HG02588 (cell line): ENCODE data around the gene CTNS.

Source experiments
- ATAC-seq: cut with Tn5 transposase; IDR thresholded peaks from one replicate; pipeline ENCODE4 v1.9.1; 2021; ENCODE audit warnings: mild to moderate bottlenecking, moderate library complexity; ENCODE audit not compliant: unreplicated experiment

CTNS gene

DNA sequence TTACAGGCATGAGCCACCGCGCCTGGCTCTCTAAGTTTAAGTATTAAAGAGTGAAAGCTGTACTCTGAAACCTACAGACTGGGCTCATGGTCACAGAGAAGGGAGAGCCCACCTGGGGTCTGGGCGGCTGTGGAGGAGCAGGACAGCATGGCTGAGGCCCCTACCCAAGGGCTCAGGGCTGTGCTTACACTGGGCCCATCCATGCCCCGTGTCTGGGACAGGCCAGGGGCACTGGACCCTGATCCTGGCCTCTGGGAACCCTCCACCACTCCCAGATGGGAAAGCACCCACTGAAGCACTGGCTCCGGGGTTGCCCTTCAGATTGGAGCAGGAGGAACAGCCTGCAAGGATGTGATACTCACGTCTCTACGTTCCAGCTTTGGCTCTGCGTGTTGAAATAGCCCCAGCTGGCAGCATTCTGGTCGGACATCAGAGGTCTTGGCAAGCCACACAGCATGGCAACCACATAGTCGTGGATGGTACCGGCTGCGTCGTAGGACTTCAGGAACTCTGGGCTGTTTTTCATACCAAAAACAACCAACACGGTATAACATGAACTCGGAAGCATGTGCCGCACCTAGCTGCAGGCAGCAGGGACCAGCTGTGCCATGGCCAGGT, 13.5 kb upstream of the CTNS start:
- no peak for ATAC-seq

DNA sequence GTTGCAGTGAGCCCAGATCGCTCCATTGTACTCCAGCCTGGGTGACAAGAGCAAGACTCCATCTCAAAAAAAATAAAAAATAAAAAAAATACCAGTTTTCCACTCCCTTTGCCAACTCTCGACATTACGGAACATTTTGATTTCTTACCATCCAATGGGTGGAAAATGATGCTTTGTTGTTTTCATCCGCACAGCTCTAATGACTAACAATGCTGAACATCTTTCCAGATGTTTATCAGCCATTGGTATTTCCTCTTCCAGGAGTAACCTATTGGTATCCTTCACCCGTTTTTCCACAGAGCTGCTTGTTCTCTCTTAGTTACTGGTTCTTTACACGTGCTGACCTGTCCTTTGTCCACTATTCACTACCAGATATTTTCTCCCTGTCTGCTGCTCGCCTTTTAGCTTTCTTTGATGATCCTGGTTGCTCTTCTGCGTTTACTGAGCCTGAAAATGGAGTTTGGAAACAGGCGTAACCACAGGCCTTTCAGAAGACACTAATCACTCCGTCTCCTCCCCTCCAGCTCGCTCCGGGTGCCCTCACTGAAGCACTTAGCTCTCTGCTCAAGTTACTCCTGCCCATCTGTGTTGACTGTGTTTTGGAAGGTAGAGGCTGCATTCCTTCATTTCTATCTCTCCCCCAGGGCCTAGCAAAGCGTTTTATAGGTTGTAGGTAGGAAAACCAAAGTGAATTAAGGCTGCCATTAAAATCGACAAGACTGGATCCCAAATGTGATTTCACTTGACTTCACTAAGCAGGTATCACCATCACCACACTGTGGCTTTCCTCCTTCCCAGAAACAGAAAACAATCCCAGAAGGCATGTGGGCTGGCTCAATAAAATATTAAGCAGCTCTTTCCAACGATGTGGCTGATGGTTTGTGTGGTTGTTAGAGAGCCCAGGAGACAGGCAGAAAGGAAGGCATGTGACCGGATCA, 9.5 kb upstream of the CTNS start:
- ATAC-seq: no peak

DNA sequence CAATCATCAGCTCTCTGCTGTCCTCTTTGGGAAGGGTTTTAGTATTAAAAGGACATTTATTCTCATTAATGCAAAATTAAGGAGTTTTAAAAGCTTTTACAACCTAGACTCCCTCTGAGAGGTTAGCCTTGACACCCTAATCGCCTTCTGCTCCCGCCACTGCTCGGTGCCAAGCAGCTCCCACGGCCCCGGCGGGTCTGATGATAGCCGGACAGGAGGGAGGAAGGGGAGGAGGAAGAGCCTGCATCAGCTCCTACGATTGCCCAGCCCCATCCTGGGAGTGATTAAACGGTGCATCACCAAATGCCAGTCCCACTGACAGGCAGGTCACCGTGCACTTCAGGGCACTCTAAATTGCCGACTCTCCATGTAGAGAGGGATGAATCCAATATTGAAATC, 8.8 kb upstream of the CTNS start:
- no peak for ATAC-seq

DNA sequence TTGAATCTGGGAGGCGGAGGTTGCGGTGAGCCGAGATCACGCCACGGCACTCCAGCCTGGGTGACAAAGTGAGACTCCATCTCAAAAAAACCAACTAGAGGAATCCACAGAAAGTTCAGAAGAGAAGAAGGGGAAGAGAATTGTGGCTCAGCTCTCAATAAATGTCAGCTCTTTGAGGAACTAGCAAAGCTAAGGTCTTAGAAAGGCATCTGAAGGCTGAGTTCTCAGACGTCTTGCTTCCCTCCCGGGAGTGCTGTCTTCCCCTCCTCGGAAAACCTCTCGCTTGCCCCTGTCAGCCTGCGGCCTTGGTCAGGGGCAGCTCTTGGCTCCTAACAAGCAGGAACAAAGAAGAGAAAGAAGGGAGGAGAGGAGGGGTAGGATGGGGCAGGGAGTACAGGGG, 5.8 kb upstream of the CTNS start:
- ATAC-seq: no peak

DNA sequence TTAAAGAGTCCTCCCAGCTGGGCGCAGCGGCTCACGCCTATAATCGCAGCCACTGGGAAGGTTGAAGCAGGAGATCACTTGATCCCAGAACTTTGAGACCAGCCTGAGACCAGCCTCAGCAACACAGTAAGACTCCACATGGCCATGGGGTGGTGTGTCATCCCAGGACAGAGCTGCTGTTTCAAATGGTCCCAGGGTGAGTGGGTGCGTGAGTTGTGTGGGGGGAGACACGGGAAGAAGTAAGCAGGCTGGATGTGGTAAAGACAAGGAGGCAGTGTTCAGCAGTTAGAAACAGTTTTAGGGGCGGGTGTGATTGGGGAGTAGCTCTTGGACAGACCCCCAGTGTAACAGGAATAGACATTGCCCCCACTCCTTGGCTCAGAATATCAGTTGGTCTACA, 4.3 kb upstream of the CTNS start:
- ATAC-seq: no peak

DNA sequence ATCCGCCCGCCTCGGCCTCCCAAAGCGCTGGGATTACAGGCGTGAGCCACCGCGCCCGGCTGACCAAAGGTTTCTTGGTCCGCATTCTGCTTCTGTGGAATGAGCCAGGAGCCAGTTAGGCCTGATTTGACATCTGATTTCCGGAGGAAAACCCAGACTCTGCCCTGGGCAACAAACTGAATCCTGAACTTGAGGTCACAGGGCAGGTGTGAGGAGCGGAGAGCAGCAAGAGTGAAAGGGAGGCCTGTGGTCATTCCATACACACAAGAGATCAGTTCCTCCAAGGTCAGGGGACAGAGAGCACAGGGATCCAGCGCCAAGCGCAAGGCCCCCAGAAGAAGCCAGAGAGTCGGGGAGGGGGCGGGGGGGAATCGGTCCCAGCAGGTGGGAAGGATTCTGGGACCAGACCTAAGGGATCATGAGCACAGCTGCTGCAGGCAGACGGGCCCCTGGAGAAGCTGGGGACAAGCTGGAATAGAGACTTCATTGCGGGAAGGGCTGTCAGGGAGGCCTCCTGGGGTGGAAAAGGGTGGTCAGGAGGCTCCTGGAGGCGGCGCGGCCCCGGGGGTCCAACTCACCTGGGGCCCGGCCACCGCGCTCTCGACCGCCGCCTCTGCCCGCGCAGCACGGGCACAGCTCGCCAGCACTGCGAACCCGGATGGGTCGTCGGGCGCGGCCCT, 946 bp upstream of the CTNS start:
- no peak for ATAC-seq

DNA sequence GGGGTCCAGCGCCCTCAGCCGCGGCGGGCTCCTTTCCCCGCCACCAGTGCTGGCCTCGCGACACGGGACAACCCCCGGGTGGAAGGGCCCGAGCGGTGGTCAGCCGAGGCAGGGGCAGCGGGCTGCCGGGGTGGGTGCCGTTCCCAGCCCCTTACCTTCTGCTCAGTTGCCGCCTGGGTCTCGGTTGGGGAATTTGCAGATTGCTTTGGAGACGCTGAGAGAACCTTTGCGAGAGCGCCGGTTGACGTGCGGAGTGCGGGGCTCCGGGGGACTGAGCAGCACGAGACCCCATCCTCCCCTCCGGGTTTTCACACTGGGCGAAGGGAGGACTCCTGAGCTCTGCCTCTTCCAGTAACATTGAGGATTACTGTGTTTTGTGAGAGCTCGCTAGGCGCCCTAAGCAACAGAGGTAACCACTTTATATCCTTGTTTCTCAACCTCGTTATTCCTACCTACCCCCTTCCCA, 381 bp downstream of the CTNS start:
- peak; percentile 9 for ATAC-seq

DNA sequence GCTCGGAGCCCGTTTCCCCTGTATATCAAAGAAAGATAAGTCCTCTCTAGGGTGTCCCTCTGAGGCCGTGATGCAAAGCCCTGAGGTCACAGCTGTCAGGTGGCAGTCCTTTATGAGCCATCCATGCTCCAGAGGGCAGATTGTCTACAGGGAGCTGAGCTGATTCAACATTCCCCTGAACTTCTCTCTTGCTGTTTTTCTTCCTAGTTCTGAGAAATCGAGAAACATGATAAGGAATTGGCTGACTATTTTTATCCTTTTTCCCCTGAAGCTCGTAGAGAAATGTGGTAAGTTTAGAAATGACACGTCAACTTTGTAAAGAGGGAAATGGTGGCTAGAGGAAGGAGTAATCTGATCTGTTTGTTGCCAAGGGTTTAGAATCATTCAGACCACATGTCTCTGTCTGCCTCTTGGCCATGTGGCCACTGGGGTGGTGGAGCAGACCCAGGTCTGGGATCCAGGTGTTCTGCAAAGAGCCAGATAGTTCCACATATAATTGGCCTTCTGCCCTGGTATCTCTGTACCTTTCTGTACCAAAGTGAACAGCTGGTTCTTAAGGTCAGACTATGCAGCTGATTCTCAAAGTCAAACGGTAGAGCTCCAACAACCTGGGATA, 3.5 kb downstream of the CTNS start:
- no peak for ATAC-seq

DNA sequence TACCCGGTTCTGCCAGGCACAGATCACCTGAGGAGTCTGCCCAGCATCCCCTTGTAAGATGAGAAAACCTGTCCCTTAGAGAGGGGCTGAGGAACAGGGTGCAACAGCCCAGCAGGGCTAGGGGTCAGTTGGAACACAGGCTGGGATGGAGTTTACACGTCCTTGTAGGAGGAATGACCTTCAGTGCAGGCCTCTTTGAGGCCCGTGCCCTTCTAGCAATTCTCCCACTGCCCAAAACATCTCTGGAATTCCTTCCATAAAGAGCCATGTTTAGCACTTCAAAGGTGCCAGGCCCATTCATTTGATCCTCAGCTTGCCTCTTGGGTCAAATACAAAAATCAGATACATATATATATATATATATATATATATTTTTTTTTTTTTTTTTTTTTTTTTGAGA, 4.5 kb downstream of the CTNS start:
- no peak for ATAC-seq

DNA sequence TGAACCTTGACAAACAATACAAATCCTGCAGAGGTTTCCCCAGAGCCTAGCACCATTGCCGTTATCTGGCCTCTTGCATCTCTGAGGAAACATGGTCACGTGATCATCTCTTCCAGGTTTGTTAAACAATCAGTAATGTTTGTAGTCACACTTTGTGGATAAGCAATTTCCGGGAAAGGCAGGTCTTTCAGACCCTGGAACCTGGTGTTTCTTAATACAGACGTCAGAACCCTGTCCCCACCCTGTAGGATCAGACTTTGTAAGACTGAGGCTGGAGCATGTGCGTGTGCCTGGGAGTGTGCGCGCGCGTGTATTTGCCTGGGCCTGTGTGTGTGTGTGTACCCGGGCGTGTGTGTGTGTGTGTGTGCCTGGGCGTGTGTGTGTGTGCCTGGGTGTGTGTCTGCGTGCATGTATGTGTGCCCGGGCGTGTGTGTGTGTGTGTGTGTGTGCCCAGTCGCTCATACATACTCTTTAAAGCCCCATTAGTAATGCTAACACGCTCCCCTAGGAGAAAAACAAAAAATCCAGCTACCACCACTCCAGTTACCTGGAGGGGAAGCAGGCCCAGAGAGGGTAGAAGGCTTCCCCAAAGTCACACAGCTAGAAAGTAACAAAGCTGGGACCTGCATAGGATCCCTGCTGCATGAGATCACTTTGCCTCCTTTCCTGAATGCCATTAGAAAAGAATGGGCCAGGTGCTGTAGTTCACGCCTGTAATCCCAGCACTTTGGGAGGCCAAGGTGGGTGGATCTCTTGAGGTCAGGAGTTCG, 5.3 kb downstream of the CTNS start:
- ATAC-seq: no peak

DNA sequence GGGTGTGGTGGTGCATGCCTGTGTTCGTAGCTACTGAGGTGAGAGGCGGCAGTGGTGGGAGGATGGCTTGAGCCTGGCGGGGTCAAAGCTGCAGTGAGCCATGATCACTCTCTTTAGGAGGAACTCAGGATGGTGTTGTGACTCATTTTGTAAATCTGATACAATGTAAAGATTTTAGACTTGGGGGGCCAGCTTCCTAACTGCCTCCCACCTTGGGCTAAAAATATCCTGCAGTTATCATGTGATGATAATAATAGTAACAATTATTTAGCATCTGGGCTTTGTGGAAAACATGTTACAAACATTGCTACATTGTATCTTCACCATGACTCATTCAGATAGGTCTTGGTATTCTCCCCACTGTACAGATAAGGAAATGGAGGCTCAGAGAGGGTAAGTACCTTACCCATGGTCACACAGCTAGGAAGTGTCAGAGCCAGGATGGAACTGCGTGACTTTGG, 7.4 kb downstream of the CTNS start:
- ATAC-seq: no peak

DNA sequence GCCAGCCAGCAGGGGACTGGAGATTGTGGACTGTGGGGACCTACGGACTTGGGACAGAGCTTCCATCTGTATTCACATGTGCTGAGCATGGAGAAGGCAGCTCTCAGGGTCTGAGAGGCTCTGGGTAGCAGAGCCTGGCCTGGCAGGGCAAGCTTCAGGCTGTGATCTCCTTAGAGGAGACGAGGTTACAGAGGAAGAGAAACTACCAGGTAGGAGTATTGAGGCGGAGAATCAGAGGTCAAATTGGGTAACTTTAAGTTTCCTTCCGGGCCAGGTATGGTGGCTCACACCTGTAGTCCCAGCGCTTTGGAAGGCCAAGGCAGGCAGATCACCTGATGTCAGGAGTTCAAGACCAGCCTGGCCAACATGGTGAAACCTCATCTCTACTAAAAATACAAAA, 8.8 kb downstream of the CTNS start:
- ATAC-seq: no peak

DNA sequence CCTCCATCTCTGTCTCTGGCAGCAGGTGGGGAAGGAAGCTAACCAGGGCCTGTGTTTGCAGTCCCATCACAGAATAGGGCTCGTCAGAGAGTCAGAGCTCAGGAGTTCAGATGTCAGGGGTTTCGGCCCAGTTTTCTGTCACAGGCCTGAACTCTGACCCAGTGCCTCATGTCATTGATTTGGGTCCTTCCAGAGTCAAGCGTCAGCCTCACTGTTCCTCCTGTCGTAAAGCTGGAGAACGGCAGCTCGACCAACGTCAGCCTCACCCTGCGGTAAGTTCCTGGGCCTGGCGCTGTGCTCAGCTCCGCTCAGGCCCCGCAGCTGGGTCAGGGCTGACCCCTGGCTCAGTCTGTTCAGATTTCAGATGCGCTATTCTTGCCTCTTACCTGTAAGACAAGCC, 10.7 kb downstream of the CTNS start:
- no peak for ATAC-seq

DNA sequence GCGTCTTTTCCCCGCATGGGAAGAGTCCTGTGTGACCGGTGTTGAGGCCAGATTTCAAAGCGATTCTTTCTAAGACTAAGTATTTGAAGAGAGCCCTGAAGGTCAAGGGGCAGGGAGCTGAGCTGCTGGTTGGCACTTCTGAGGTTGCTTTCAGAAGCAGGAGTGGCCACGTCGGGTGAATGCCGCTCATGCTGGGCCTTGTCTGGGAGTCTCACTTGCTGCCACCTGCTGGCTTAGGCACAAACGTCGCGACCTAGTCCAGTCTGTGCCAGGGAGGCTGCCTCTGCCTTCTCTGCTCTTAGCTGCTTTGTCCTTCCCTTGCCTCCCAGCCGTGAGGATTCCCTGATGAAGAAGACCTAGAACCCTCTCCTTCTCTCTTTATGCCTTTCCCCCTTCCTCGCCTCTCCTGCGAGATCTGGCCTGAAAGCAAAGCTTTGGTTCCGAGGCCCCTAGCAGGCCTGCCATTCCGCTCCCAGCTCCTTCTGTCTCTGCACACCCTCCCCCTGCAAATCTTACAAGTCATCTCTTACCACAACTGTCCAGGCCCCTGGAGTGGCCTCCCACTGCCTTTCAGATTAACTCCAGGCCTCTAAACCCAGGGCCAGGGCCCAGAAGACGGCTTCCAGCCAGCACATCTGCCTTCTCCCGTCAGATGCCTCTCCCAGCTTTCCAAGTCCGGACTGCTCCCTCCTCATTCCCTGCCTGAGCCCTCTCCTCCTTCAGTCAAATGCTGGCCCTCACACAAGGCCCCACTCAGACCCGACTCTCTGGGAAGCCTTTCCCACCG, 11.4 kb downstream of the CTNS start:
- ATAC-seq: no peak

DNA sequence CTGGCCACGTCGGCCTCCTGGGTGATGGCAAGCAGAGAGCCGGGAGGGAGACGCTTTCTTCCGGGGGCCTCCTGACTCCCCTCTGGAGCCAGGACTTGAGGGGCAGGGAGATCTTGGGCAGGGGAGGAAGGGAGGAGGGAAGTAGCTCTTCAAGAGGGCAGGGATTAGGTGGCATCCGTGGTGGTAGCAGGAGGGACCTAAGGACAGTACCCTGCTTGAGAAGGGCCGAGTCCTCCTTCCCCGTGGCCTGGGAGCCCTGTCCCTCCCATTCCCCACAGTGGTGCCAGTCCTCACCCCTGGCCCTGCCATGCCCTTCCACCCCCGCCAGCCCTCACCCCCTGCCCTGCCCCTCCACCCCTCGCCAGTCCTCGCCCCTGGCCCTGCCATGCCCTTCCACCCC, 19.2 kb downstream of the CTNS start:
- no peak for ATAC-seq

DNA sequence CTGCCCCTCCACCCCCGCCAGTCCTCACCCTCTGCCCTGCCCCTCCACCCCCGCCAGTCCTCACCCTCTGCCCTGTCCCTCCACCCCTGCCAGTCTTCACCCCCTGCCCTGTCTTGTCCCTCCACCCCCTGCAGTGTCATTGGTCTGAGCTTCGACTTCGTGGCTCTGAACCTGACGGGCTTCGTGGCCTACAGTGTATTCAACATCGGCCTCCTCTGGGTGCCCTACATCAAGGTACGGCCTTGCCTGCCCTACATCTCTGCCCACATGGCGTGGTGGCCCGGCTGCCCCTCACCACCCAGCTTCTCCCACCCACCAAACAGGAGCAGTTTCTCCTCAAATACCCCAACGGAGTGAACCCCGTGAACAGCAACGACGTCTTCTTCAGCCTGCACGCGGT, 19.8 kb downstream of the CTNS start:
- ATAC-seq: no peak

DNA sequence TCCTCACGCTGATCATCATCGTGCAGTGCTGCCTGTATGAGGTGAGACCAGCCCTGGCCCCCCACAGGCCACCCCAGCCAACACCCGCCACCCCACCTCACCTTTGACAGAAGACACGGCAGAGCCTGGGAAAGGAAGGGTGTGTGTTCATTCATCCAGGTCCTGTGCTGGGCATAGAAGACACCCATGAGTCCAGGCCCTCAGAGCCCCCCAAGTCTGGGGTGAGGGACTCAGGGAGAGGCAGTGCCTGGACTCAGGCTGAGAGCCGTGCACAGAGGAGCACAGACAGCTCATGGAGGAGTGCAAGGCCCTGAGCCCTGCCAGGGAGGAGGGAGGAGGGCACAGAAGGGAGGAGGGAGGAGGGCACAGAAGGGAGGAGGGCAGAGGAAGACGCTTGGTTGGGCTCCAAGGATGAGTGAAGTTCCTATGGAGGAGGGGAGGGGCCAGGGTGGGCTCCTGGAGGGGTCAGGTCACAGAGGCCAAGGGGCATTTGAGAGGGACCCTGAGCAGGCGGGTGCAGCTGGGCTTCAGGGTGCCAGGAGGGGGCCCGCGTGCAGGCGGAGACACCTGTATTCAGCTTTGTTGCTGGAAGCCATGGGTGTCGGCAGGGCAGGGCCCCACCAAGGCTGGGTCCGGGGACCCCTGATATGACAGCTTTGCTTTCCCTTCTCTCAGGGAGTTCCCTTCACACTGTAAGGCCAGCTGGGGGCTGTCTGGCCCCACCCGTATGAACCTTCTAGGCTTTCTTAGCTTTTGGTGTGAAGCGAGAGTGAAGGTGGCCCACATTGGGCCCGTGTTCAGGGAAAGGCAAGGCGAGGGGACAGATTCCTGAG, 20.4 kb downstream of the CTNS start:
- no peak for ATAC-seq

DNA sequence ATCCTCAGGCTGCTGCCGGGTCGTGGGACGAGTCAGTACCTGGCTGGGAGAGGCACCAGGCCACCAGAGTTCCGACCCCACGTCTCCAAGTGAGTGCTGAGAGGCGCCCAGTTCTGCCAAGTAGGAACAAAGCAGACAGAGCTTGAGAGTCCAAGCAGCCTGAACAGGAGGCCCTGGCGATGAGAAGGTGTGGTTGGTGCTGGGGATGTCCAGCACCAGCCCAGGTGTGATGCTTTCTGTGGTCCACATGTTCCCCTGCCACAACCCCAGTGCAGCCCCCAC, 21.0 kb downstream of the CTNS start:
- ATAC-seq: no peak
